PC-9 (cell line): Measurements from ENCODE around the gene GPR32. TPM values are rescaled to one million over a fixed set of nuclear protein-coding genes. Genes with fewer than 3 reads are reported as not detected.
"Not testable (repeated sequence)": the region's sequence is repeated elsewhere in the genome, so short reads cannot be mapped to it uniquely, and the experiment has no call there.

Source experiments
- BruUV-seq: library from RNA; stranded (reverse); fragments of 400-500 nt; replicated peaks from 2 replicates; lab custom pipeline; 2021; lab: Mats Ljungman, UMichigan
- CTCF ChIA-PET: fragments of 300-600 bp; sonication (Branson Sonifier 250); formaldehyde crosslinking; loops from one replicate; lab custom pipeline; 2022; ENCODE audit warnings: antibody characterized with exemption; lab: Charles Lee
- POLR2A ChIA-PET: fragments of 300-600 bp; sonication (Branson Sonifier 250); formaldehyde crosslinking; loops from one replicate; lab custom pipeline; 2022; ENCODE audit warnings: antibody characterized with exemption; ENCODE audit not compliant: unreplicated experiment; lab: Charles Lee
- DNase-seq, 2 experiments: peaks; one replicate each; pipeline versions ENCODE4 v3.0.0 to v3.0.0-alpha.2; 2015 to 2022; ENCODE audit warnings: mixed read lengths in 1 of 2
- H2AFZ ChIP-seq: fragments of 200-600 bp; sonication (generic); 2 replicates; pipeline ENCODE4 v1.8.1; 2017; ENCODE audit warnings: antibody characterized with exemption
- H3F3A ChIP-seq: fragments of 200-600 bp; sonication (generic); 2 replicates; pipeline ENCODE4 v1.8.1; 2017; ENCODE audit warnings: antibody characterized with exemption, mild to moderate bottlenecking, low read depth; ENCODE audit not compliant: insufficient read depth
- H3K27ac ChIP-seq: fragments of 200-600 bp; sonication (generic); 2 replicates; pipeline ENCODE4 v1.6.1; 2016; ENCODE audit warnings: mixed run types
- H3K27me3 ChIP-seq: fragments of 200-600 bp; sonication (generic); 2 replicates; pipeline ENCODE4 v1.6.1; 2016; ENCODE audit warnings: low read depth, mixed run types; ENCODE audit not compliant: insufficient read depth
- H3K36me3 ChIP-seq: fragments of 200-600 bp; sonication (generic); 2 replicates; pipeline ENCODE4 v1.6.1; 2016; ENCODE audit warnings: low read depth, mixed run types
- H3K4me1 ChIP-seq: fragments of 200-600 bp; sonication (generic); replicated peaks from 2 replicates; pipeline ENCODE4 v1.6.1; 2016; ENCODE audit warnings: mixed run types; ENCODE audit not compliant: insufficient read depth
- H3K4me2 ChIP-seq: fragments of 200-600 bp; sonication (generic); 2 replicates; pipeline ENCODE4 v1.6.1; 2017; ENCODE audit warnings: mixed run types
- H3K4me3 ChIP-seq: fragments of 200-600 bp; sonication (generic); 2 replicates; pipeline ENCODE4 v1.6.1; 2016; ENCODE audit warnings: mixed run types
- H3K79me2 ChIP-seq: fragments of 200-600 bp; sonication (generic); 2 replicates; pipeline ENCODE4 v1.6.1; 2017; ENCODE audit warnings: low read depth, mixed run types
- H3K9me2 ChIP-seq: fragments of 200-600 bp; sonication (generic); 2 replicates; pipeline ENCODE4 v1.8.1; 2017; ENCODE audit warnings: mild to moderate bottlenecking; ENCODE audit not compliant: insufficient read depth
- H3K9me3 ChIP-seq: fragments of 200-600 bp; sonication (generic); 2 replicates; pipeline ENCODE4 v1.8.1; 2016; ENCODE audit warnings: low read depth; ENCODE audit not compliant: insufficient read depth
- H4K20me1 ChIP-seq: fragments of 200-600 bp; sonication (generic); 2 replicates; pipeline ENCODE4 v1.8.1; 2017; ENCODE audit not compliant: insufficient read depth
- EZH2 ChIP-seq: fragments of 200-600 bp; sonication (generic); IDR thresholded peaks from 2 replicates; pipeline ENCODE4 v1.8.0; 2017; ENCODE audit warnings: antibody characterized with exemption, low read depth
- intact Hi-C: fragments of 100-400 bp; cut with micrococcal nuclease; formaldehyde crosslinking; loops from one replicate; pipeline ENCODE4 v1.10.0; 2022; ENCODE audit not compliant: unreplicated experiment
- total RNA-seq: library from RNA; stranded (reverse); gene quantifications from 2 replicates; pipeline ENCODE4 v1.2.3, GENCODE V29; 2021
- TF ChIP-seq, protein P1 (sequence below): fragments of 200-600 bp; sonication (generic); conservative IDR thresholded peaks from 2 replicates; pipeline ENCODE4 v1.6.1; 2017; ENCODE audit warnings: mixed run types, antibody characterized with exemption, mild to moderate bottlenecking, moderate library complexity

Gene GPR32
- total RNA-seq, 1 experiment from 2014 or later = not detected

GRCh38 chr19:50783848-50784152 lies 13.5 kb downstream of the GPR32 start:
- H3K79me2 ChIP-seq, H2AFZ ChIP-seq, H3K9me3 ChIP-seq, H3K4me3 ChIP-seq, H3K4me2 ChIP-seq, H3F3A ChIP-seq, H3K36me3 ChIP-seq, POLR2A ChIA-PET, DNase-seq, H3K4me1 ChIP-seq, H3K27ac ChIP-seq, BruUV-seq, H3K9me2 ChIP-seq, H4K20me1 ChIP-seq: not testable (repeated sequence)
- intact Hi-C loops = loop anchor here (1.0 to 5.0 kb wide), 5 partner anchors 78 to 427 kb away; no protein-coding TSS in a partner anchor
- CTCF ChIA-PET = interaction anchor here (0.5 to 0.7 kb wide), 3 partner anchors 149 to 323 kb away, joined by 3 to 21 read pairs (median 18); no protein-coding TSS in a partner anchor
- TF ChIP-seq, protein P1, sequence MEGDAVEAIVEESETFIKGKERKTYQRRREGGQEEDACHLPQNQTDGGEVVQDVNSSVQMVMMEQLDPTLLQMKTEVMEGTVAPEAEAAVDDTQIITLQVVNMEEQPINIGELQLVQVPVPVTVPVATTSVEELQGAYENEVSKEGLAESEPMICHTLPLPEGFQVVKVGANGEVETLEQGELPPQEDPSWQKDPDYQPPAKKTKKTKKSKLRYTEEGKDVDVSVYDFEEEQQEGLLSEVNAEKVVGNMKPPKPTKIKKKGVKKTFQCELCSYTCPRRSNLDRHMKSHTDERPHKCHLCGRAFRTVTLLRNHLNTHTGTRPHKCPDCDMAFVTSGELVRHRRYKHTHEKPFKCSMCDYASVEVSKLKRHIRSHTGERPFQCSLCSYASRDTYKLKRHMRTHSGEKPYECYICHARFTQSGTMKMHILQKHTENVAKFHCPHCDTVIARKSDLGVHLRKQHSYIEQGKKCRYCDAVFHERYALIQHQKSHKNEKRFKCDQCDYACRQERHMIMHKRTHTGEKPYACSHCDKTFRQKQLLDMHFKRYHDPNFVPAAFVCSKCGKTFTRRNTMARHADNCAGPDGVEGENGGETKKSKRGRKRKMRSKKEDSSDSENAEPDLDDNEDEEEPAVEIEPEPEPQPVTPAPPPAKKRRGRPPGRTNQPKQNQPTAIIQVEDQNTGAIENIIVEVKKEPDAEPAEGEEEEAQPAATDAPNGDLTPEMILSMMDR = peak; percentile 33; the same call in 1 of the 2 replicates
- H3K27me3 ChIP-seq = peaks cover 52% of the 10 kb centered on the region

DNA sequence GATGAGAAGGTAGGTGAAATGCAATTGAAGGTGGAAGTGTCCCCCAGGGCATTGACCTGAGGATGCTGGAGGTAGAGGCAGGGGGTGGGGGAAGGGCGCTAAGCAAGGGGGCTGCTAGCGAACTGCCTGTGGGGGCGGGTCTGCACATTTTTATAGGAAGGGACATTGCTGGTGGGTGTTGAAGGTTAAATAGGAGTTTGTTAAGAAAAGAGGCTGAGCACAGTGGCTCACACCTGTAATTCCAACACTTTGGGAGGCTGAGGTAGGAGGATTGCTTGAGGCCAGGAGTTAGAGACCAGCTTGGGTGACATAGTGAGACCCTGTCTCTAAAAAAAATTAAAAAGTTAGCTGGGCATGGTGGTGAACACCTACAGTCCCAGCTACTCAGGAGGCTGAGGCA lies 14.4 kb downstream of the GPR32 start:
- Histone ChIP-seq H3K79me2 (no peaks in the 10 kb centered on the region), H3K27me3 (peaks cover 43% of the 10 kb centered on the region), H3K27ac (no peak overlapping the region), H3K9me3 (no peaks in the 10 kb centered on the region), H3K9me2 (no peaks in the 10 kb centered on the region), H3K4me2 (no peak overlapping the region), H2AFZ (no peak overlapping the region), H3K4me3 (no peak overlapping the region), H4K20me1 (no peaks in the 10 kb centered on the region; the same call in 1 of the 2 replicates), H3F3A (no peaks in the 10 kb centered on the region; the same call in 1 of the 2 replicates), H3K36me3 (no peaks in the 10 kb centered on the region), H3K4me1 (no peaks in the 10 kb centered on the region)
- BruUV-seq = no TSS peak
- POLR2A ChIA-PET = no interaction called here
- CTCF ChIA-PET = no interaction called here
- DNase-seq = no peak
- TF ChIP-seq, protein P1 = no peak
- no peak for TF ChIP-seq EZH2
- intact Hi-C loops = loop anchor here (5.0 kb wide), 2 partner anchors 247 to 313 kb away; no protein-coding TSS in a partner anchor

DNA sequence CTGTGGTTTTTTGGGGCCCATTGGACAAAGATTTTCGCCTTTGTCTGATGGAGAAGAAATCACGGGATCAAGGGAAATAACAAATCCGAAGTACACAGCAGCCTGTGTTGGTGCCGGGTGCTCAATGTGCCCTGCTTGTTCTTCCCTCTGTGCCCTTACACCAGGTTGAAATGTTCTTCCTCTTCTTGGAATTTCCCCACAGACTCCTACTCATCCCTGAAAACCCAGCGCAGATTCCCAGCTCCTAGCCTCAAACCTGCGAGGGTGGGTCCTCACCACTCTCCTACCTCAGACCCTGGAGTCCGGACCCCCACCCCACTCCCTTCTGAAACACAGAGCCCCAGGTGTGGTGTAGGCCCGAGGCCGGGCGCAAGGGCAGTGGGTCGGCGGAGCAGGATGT lies 15.1 kb downstream of the GPR32 start:
- TF ChIP-seq, protein P1 = no peak
- no peak for TF ChIP-seq EZH2
- no peaks in the 10 kb centered on the region for H3K9me3 ChIP-seq
- no peak overlapping the region for H2AFZ ChIP-seq
- H3K36me3 ChIP-seq = no peaks in the 10 kb centered on the region
- H3K79me2 ChIP-seq = no peaks in the 10 kb centered on the region
- DNase-seq = no peak
- BruUV-seq = no TSS peak
- H3K9me2 ChIP-seq = no peaks in the 10 kb centered on the region
- no peak overlapping the region for H3K27ac ChIP-seq
- ChIA-PET POLR2A (no interaction called here), CTCF (no interaction called here)
- no peaks in the 10 kb centered on the region; the same call in 1 of the 2 replicates for H4K20me1 ChIP-seq
- intact Hi-C loops = no loop called here
- H3K4me2 ChIP-seq = no peak overlapping the region
- H3F3A ChIP-seq = no peaks in the 10 kb centered on the region; the same call in 1 of the 2 replicates
- H3K4me3 ChIP-seq = no peak overlapping the region
- H3K27me3 ChIP-seq = peaks cover 37% of the 10 kb centered on the region
- no peaks in the 10 kb centered on the region for H3K4me1 ChIP-seq
